Measurements from ENCODE around the gene CEP19. TPM values are rescaled to one million over a fixed set of nuclear protein-coding genes. Genes with fewer than 3 reads are reported as not detected.

Gene CEP19
- total and polyA plus RNA-seq, 2 of the 4 experiments (the other 2 are of a cell fraction), result 1.1 to 1.4 TPM

DNA sequence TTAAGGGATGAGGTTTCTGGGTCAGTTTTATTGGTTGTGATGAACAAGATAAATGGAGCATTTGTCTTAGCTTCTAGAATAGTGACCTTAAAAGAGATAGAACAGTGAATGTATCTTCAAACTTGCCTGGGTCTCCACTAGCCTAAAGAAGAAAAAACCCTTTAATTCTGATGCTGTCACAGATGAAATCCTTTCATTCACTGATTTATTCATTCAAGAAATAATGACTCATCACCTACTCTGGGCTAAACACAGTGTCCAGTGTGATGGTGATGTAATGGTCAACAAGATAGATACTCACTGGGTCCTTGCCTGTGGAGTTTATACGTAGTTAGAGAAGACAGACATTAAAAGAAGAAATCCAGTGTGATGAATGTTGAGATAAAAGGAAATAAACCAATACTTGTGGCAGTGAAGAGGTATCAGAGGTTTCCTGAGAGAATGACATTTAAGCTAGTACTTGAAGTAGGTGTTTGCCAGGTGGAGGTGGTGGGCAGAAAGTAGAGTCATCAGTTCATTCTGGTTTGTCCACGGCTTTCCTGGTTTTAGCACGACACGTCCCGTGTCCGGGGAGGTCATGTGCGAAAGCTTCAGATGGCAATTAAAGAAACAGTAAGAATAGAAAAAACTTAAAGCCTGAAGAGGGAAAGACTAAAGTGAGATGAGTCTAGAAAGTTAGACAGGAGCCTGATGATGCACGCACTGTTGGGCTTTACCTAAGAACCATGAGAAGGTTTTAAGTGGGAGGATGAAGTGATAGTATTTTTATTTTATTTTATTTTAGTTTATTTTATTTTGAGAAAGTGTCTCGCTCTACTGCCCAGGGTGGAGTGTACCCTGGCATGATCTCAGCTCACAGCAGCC lies 46.1 kb upstream of the CEP19 start:
- BruUV-seq (replicated peaks), result no TSS peak

More for the DNA sequence above, 46.1 kb upstream of the CEP19 start:
- H2BK20ac ChIP-seq (ENCODE audit: low read depth, low read length), result no peak overlapping the region
- no peak overlapping the region for H3K27ac ChIP-seq (ENCODE audit: insufficient read depth, low read length)
- no peaks in the 10 kb centered on the region for H3K27me3 ChIP-seq (ENCODE audit: control insufficient read depth, insufficient read depth, low read length)
- no peak overlapping the region for H2BK5ac ChIP-seq (ENCODE audit: low read depth, low read length, poor library complexity, severe bottlenecking)
- H4K20me1 ChIP-seq (ENCODE audit: insufficient read depth, low read length), result peaks cover 51% of the 10 kb centered on the region
- H3K14ac ChIP-seq (replicated peaks; ENCODE audit: low read depth, low read length), result no peak overlapping the region
- ChIA-PET POLR2A (ENCODE audit: unreplicated experiment) (no interaction called here), CTCF (interaction anchor here (0.7 kb wide), 1 partner anchor 31 kb away, joined by 3 read pairs; no protein-coding TSS in a partner anchor)
- H3K23ac ChIP-seq (ENCODE audit: low read depth, low read length), result no peak overlapping the region
- no peak overlapping the region for H4K91ac ChIP-seq (ENCODE audit: insufficient read depth, low read depth, low read length)
- dilution Hi-C loops (cut with HindIII; ENCODE audit: low sequenced_read_pairs, unreplicated experiment) (no loop called here), in situ Hi-C loops (cut with MboI; ENCODE audit: low sequenced_read_pairs) (no loop called here), intact Hi-C loops (cut with micrococcal nuclease) (no loop called here)
- H4K5ac ChIP-seq (ENCODE audit: low read depth, low read length), result no peak overlapping the region
- H3K36me3 ChIP-seq (ENCODE audit: control insufficient read depth, insufficient read depth, low read length), result peaks cover 2% of the 10 kb centered on the region; the same call in 1 of the 2 replicates
- DNase-seq, result peak; percentile 89
- no peak overlapping the region for H3K9ac ChIP-seq (ENCODE audit: low read depth, low read length)
- H3K9me3 ChIP-seq (ENCODE audit: control insufficient read depth, insufficient read depth, low read length), result no peaks in the 10 kb centered on the region; the same call in 1 of the 2 replicates
- no peak overlapping the region for H2AFZ ChIP-seq (replicated peaks; ENCODE audit: low read length, poor library complexity)
- H3K79me1 ChIP-seq (ENCODE audit: low read depth in 1 of 2, low read length in 2 of 2), result peaks cover 19 to 70% of the 10 kb centered on the region in 2 experiments
- H3K4ac ChIP-seq (ENCODE audit: low read depth, low read length), result no peak overlapping the region
- peaks cover 6% of the 10 kb centered on the region for H3K9me1 ChIP-seq (ENCODE audit: insufficient read depth, low read length)
- no peak overlapping the region for H2AK9ac ChIP-seq (replicated peaks; ENCODE audit: low read depth, low read length, poor library complexity)
- no peak overlapping the region for H3K18ac ChIP-seq (ENCODE audit: low read depth, low read length)
- H2BK15ac ChIP-seq (ENCODE audit: low read depth, low read length), result no peak overlapping the region
- no peak overlapping the region for H3K4me3 ChIP-seq (ENCODE audit: insufficient read depth, low read depth, low read length)
- no peak overlapping the region for H4K8ac ChIP-seq (ENCODE audit: low read depth in 2 of 2, low read length in 2 of 2)
- TF ChIP-seq, protein P1, sequence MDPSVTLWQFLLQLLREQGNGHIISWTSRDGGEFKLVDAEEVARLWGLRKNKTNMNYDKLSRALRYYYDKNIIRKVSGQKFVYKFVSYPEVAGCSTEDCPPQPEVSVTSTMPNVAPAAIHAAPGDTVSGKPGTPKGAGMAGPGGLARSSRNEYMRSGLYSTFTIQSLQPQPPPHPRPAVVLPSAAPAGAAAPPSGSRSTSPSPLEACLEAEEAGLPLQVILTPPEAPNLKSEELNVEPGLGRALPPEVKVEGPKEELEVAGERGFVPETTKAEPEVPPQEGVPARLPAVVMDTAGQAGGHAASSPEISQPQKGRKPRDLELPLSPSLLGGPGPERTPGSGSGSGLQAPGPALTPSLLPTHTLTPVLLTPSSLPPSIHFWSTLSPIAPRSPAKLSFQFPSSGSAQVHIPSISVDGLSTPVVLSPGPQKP (IDR thresholded peaks at IDR 0.05; ENCODE audit: borderline replicate concordance, low read depth, low read length), result no peak
- TF ChIP-seq BHLHE40 (IDR thresholded peaks at IDR 0.05; ENCODE audit: low read depth, low read length) (peak; percentile 36; the same call in 1 of the 2 replicates), FOS (IDR thresholded peaks at IDR 0.05; ENCODE audit: low read depth, low read length) (peak; percentile 91), CEBPB (IDR thresholded peaks at IDR 0.05; ENCODE audit: low read depth, low read length) (peak; percentile 66; the same call in 1 of the 2 replicates)
- H3K4me2 ChIP-seq (ENCODE audit: low read depth, low read length), result no peak overlapping the region
- 94% methylated on average over 7 of the region's 9 CpGs; no CpG with 5 or more reads in 1 of the 2 experiments for WGBS, 2 experiments (ENCODE audit: extremely low coverage in 2 of 2, insufficient read length in 1 of 2)
- H3K4me1 ChIP-seq (ENCODE audit: control insufficient read depth, insufficient read depth, low read length), result peaks cover 5% of the 10 kb centered on the region
- H2BK120ac ChIP-seq (ENCODE audit: low read depth, low read length), result no peak overlapping the region
- no peak overlapping the region for H3K56ac ChIP-seq (ENCODE audit: extremely low read depth, insufficient read depth, low read length)
- H2AK5ac ChIP-seq (ENCODE audit: low read depth, low read length), result no peak overlapping the region
- peak; percentile 93 for ATAC-seq (ENCODE audit: low read depth)

Measured in IMR-90 (cell line).